ENCODE measurements around the gene ADGRE3. TPM values are rescaled to one million over a fixed set of nuclear protein-coding genes. Genes with fewer than 3 reads are reported as not detected.
"Not testable (repeated sequence)": the region's sequence is repeated elsewhere in the genome, so short reads cannot be mapped to it uniquely, and the experiment has no call there.

ADGRE3 gene
- total and polyA plus RNA-seq, 11 donors, result 0.25 to 0.59 (median 0.53) TPM; not detected in 8

DNA sequence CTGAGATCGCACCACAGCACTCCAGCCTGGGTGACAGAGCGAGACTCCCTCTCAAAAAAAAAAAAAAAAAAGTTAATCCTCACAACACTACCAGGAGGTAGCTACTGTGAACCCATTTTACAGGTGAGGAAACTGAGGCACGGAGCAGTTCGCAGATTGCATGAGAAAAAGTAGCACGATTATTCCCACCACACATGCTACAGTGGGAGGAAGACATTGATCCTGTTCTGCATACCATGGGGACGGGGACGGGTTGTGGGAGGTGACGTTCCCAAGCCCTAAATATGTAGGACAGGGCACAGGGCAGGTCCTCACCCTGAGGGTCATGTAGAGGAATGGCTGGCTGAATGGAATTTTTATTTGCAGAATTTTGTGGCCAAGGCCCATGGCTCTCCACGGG, 68.0 kb downstream of the ADGRE3 start:
- ATAC-seq (no peak), DNase-seq (no peak)
- Histone ChIP-seq H3K9me3 (peaks cover 0 to 8% (median 0%) of the 10 kb centered on the region in 12 donors), H3K36me3 (no peaks in the 10 kb centered on the region), H3K4me1 (no peaks in the 10 kb centered on the region), H3K4me3 (no peak overlapping the region), H3K27me3 (peaks cover 0 to 5% (median 0%) of the 10 kb centered on the region in 9 donors), H3K27ac (no peak overlapping the region)
- no peak for TF ChIP-seq POLR2A (IDR thresholded peaks at IDR 0.05)
- 68 to 70% (median 69%) methylated on average over 9 of the region's 9 CpGs for WGBS, 4 donors
- intact Hi-C loops (cut with DNase I), result no loop called here

GRCh38 chr19:14603990-14604387, 70.7 kb downstream of the ADGRE3 start:
- Histone ChIP-seq H3K4me1 (no peaks in the 10 kb centered on the region), H3K27me3 (peaks cover 0 to 5% (median 0%) of the 10 kb centered on the region in 9 donors), H3K36me3 (no peaks in the 10 kb centered on the region), H3K27ac (no peak overlapping the region), H3K4me3 (no peak overlapping the region), H3K9me3 (peaks cover 0 to 8% (median 0%) of the 10 kb centered on the region in 12 donors)
- TF ChIP-seq, protein P1, sequence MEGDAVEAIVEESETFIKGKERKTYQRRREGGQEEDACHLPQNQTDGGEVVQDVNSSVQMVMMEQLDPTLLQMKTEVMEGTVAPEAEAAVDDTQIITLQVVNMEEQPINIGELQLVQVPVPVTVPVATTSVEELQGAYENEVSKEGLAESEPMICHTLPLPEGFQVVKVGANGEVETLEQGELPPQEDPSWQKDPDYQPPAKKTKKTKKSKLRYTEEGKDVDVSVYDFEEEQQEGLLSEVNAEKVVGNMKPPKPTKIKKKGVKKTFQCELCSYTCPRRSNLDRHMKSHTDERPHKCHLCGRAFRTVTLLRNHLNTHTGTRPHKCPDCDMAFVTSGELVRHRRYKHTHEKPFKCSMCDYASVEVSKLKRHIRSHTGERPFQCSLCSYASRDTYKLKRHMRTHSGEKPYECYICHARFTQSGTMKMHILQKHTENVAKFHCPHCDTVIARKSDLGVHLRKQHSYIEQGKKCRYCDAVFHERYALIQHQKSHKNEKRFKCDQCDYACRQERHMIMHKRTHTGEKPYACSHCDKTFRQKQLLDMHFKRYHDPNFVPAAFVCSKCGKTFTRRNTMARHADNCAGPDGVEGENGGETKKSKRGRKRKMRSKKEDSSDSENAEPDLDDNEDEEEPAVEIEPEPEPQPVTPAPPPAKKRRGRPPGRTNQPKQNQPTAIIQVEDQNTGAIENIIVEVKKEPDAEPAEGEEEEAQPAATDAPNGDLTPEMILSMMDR (IDR thresholded peaks at IDR 0.05), result no peak
- TF ChIP-seq POLR2A (IDR thresholded peaks at IDR 0.05), result no peak
- no peak for DNase-seq
- 81 to 90% (median 85%) methylated on average over 2 of the region's 2 CpGs for WGBS, 4 donors
- intact Hi-C loops (cut with DNase I), result no loop called here
- ATAC-seq, result no peak

- no peak for DNase-seq
- WGBS, 4 donors, result 86 to 92% (median 88%) methylated on average over 8 of the region's 8 CpGs
- no peak for TF ChIP-seq POLR2A (IDR thresholded peaks at IDR 0.05)
- TF ChIP-seq, protein P1 (IDR thresholded peaks at IDR 0.05), result no peak
- ATAC-seq, result no peak
- intact Hi-C loops (cut with DNase I), result no loop called here
- H3K36me3 ChIP-seq, result no peaks in the 10 kb centered on the region
- H3K4me1 ChIP-seq, result no peaks in the 10 kb centered on the region
- H3K4me3 ChIP-seq, result no peak overlapping the region
- peaks cover 0 to 8% (median 0%) of the 10 kb centered on the region in 12 donors for H3K9me3 ChIP-seq
- peaks cover 0 to 5% (median 0%) of the 10 kb centered on the region in 9 donors for H3K27me3 ChIP-seq
- no peak overlapping the region for H3K27ac ChIP-seq
Measured at GRCh38 chr19:14599548-14600147, 75.0 kb downstream of the ADGRE3 start.

DNA sequence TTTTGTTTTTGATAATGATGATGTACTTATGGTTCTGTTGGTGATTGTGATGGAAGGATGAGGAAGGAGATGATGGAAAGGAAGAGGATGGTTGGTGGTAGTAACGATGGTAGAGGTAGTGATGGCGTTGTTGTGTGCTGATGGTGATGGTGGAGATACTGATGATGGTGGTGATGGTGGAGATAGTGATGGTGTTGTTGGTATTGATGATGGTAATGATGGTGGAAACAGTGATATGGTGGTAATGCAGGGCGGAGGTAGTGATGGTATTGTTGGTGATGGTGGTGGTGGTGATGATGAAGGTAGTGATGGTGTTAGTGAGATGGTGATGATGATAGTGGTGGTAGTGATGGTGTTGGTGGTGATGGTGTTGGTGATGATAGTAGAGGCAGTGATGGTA, 79.1 kb downstream of the ADGRE3 start:
- WGBS, 4 donors, result 79 to 91% (median 86%) methylated on average over 3 of the region's 3 CpGs
- intact Hi-C loops (cut with DNase I), result no loop called here
- TF ChIP-seq POLR2A (IDR thresholded peaks at IDR 0.05), result no peak
- TF ChIP-seq, protein P1 (IDR thresholded peaks at IDR 0.05), result no peak
- ATAC-seq (no peak), DNase-seq (no peak)
- Histone ChIP-seq H3K27me3 (peaks cover 0 to 8% (median 0%) of the 10 kb centered on the region in 9 donors), H3K27ac (no peak overlapping the region), H3K4me1 (no peaks in the 10 kb centered on the region), H3K36me3 (no peaks in the 10 kb centered on the region), H3K4me3 (no peak overlapping the region), H3K9me3 (no peaks in the 10 kb centered on the region)

- H3K27ac ChIP-seq; intact Hi-C loops (cut with DNase I); H3K4me3 ChIP-seq; H3K4me1 ChIP-seq; H3K9me3 ChIP-seq; ATAC-seq; H3K27me3 ChIP-seq; DNase-seq; H3K36me3 ChIP-seq: not testable (repeated sequence)
- WGBS, 4 donors, result 69 to 82% (median 73%) methylated on average over 3 to 4 of the region's 4 CpGs; no CpG with 5 or more reads in 1 of the 4 donors
Measured at GRCh38 chr19:14589433-14589832, 85.2 kb downstream of the ADGRE3 start.

GRCh38 chr19:14585187-14585586, 89.5 kb downstream of the ADGRE3 start:
- H3K36me3 ChIP-seq; H3K4me3 ChIP-seq; intact Hi-C loops (cut with DNase I); H3K27ac ChIP-seq; ATAC-seq; H3K27me3 ChIP-seq; H3K9me3 ChIP-seq; H3K4me1 ChIP-seq; DNase-seq: not testable (repeated sequence)
- 50 to 78% (median 58%) methylated on average over 1 to 3 of the region's 3 CpGs for WGBS, 4 donors

DNA sequence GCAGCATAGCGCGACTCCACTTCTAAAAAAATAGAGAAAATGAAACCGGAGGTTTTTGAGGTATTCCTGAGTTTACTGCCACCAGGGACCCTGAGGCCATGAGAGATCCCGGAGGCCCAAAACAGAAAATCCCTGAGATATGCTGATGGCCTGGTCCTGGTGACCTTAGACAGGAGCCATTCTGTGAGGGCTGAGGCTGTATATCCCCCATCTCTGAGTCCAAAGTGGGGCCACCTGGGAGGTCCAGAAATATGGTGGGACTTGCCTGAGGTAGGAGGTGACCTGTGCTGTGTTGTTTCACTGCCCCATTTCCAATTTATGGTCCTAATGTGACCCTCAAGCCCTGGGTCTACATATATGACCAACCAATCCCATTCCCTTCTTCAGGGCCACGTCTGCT, 90.3 kb downstream of the ADGRE3 start:
- H3K36me3 ChIP-seq; H3K27me3 ChIP-seq; H3K9me3 ChIP-seq; H3K4me1 ChIP-seq; ATAC-seq; H3K27ac ChIP-seq; H3K4me3 ChIP-seq; intact Hi-C loops (cut with DNase I); DNase-seq: not testable (repeated sequence)
- 79 to 92% (median 88%) methylated on average over 2 to 5 of the region's 5 CpGs for WGBS, 4 donors

Measured in heart left ventricle (tissue), 16 donors.